NCI-H146 treated with DMSO at 0.1 percent for 48 hours (cell line): ENCODE results near the gene CATSPER1.
A peak's percentile ranks its signal among the peaks of the same experiment; 100 is the strongest.

Source experiments
- DNase-seq: peaks from one replicate; lab custom pipeline; 2025; ENCODE audit not compliant: unreplicated experiment; lab: John Stamatoyannopoulos, UW

Gene CATSPER1

DNA sequence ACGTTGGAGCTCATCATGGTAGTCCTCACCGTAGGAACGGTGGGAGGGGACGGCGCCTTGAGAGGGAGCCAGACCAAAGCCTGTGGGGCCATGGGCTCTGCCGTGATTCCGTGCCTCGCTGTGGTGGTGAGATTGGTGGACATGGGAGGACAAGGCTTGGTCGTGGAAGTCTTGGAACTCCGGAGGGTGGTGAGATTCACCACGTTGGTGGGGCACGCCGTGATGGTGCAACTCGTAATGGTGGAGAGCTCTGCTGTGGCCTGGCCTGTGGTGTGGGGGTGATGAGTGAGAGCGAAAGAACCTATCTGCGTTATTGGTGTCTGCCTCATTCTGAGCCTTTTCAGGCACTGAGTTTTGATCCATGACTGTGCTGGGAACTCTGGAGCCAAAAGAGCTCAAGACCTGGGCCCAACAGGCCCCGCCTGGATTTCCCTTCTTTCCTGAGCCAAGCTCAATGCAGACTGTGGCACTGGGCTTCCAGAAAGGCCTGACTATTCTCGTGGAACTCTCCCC, at the start of gene CATSPER1:
CATSPER1 (minus strand) TSS at position 463 of the 513 bp plus-strand sequence; CDS start at position 363, 100 bp downstream.
- DNase-seq, result no peak

GRCh38 chr11:66075273-66075672, 49.0 kb upstream of the CATSPER1 start:
- DNase-seq, result no peak

DNA sequence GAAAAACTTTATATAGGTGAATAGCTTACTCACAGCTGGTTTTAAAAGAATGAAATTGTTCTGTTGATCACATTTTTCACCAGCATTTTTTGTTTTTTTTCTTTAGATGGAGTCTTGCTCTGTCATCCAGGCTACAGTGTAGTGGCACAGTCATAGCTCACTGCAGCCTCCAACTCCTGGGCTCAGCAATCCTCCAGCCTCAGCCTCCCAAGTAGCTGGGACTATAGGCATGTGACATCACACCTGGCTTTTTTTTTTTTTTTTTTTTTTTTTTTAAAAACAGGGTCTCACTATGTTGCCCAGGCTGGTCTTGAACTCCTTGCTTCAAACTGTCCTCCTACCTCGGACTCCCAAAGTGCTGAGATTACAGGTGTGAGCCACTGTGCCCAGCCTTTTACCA, 47.4 kb upstream of the CATSPER1 start:
- no peak for DNase-seq

DNA sequence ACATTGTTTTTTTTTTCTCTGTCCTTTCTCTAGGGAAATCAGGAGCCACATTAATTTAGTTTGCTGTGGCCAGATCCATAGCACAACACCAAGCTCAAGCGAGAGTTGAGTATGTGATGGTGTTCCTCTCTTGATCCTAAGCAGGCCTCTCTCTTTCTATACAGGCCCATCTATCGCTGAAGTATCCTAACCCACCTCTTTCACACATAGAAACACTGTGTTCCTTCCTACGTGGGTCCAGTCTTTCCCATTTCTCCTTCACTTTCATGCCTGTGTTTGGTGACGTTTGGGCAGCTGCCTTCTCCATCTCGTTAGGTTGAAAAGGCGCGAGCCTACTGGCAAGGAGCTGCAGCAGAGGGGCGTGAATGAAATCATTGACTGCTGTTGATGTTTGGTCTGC, 46.2 kb upstream of the CATSPER1 start:
- no peak for DNase-seq

- DNase-seq, result no peak
Measured at GRCh38 chr11:66072081-66072480, 45.8 kb upstream of the CATSPER1 start.

DNA sequence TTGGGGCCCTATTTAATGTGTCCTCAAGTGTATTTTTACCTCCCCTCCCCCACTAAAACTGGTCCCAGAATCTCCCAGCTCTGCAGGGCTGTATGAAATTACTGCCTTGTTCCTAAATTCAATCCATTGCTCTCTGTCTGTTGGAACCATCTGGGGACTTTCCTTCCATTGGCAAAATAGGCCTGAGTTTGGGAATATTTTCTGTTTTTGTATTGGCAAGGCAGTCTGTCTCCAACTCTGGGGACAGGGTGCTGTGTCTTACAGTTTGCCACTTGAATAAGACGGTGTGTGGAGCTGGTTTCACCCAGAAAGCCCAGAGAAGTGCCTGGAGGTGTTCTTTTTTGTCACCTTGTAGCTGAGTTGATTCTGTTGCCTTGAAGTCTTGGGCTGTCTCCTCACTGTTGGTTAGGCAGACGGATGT, 45.1 kb upstream of the CATSPER1 start:
- DNase-seq, result no peak

DNA sequence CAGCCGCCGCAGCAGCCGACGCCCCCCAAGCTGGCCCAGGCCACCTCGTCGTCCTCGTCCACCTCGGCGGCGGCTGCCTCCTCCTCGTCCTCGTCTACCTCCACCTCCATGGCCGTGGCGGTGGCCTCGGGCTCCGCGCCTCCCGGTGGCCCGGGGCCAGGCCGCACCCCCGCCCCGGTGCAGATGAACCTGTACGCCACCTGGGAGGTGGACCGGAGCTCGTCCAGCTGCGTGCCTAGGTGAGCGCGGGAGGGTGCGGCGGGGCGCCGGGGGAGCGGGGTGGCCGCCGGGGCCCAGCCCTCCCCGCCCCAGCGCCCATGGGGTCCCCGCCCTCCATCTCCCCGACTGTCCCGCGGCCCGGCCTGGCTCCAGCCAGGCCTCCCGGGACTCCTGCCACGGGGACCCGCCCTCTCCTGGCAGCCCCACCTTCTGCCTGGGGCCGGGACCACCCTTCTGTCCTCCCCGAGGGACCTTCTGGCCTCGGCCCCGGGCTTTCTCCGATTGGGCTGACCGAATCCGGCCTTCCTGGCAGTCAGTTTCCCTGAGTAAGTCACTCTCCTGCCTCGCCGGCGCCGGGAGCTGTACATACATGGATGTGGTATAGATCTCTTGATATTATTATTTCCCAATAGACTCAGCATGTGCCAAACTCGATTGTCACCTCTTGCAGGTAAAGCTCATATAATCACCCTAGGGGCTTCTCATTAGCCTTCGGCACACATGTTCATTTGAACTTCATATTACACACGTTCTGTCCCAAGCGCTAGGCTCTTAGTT, 44.5 kb upstream of the CATSPER1 start:
- DNase-seq, result no peak

GRCh38 chr11:66069715-66070603, 43.7 kb upstream of the CATSPER1 start, which contains the start of gene PACS1:
PACS1 (plus strand) TSS chr11:66070272; CDS start chr11:66070487, 215 bp downstream.
- no peak for DNase-seq

GRCh38 chr11:66068923-66069714, 42.8 kb upstream of the CATSPER1 start:
- DNase-seq, result no peak

- DNase-seq, result peak; percentile 26
Measured at GRCh38 chr11:66068154-66068821, 42.0 kb upstream of the CATSPER1 start.

DNA sequence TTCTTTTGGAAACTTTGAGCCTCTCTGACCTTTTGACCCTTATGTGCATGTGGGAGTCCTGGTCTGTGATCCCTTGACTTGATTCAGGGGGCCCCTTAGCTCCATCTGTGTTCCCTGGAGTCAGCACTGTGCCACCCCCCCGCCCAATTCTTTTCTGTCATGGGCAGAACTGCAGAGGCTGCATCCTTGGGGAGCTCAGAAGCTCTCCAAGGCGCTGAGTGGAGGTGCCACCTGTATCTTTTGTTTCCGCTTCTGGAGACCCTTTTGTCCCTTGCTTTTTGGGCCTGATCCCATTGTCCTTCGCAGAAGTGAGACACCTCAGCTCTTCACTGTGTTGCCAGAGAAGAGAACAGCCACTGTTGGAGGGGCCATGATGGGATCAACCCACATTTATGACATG, 41.4 kb upstream of the CATSPER1 start:
- no peak for DNase-seq

- DNase-seq, result no peak
Measured at GRCh38 chr11:66066751-66067150, 40.5 kb upstream of the CATSPER1 start.

DNA sequence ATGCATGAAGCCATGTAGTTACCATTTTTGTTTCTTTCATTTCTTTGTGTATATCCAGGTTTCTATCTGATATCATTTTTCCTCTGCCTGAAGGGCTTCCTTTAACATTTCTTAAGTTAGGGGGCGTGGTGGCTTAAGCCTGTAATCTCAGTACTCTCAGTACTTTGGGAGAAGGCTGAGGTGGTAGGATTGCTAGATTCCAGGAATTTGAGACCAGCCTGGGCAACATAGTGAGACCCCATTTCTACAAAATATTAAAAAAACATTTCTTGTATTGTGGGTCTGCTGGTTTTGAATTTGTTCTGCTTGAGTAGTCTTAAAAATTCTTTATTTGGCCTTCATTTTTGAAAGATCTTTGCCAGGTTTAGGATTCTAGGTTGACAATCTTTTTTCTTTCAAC, 38.3 kb upstream of the CATSPER1 start:
- no peak for DNase-seq

DNA sequence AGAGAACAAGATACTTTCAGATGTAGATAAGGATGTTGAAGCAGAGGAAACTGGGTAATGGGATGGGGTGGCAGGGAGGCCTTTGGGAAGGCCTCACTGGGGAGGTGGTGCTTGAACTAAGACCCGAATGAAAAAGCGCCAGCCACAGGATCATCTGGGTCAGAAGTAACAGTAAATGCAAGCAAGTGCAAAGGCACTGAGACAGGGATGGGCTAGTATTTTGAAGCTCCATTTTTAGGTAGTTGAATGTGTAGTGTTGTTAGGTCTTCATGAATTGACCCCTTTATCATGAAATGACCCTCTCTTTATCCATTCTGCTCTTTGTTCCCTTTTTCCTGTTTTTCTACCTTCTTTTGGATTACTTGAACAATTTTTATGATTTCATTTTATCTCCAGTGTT, 37.6 kb upstream of the CATSPER1 start:
- no peak for DNase-seq

DNA sequence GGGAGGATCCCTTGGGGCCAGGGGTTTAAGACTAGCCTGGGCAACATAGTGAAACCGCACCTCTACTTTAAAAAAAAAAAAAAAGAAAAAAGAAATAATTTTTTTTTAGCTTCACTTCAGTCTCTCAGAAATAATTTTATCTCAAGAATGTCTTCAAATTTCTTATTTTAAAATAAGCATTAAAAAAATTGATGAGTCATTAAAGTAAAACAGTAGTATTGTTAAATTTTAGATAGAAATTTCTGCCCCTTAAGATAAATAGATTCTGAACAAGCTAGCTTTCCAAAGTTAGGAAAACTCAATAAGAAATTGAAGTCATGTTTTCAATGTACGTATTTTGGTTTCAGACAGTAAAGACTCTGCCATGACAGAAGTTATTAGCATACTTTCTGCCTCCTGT, 36.1 kb upstream of the CATSPER1 start:
- no peak for DNase-seq

GRCh38 chr11:66061268-66061667, 35.0 kb upstream of the CATSPER1 start:
- DNase-seq, result no peak

DNA sequence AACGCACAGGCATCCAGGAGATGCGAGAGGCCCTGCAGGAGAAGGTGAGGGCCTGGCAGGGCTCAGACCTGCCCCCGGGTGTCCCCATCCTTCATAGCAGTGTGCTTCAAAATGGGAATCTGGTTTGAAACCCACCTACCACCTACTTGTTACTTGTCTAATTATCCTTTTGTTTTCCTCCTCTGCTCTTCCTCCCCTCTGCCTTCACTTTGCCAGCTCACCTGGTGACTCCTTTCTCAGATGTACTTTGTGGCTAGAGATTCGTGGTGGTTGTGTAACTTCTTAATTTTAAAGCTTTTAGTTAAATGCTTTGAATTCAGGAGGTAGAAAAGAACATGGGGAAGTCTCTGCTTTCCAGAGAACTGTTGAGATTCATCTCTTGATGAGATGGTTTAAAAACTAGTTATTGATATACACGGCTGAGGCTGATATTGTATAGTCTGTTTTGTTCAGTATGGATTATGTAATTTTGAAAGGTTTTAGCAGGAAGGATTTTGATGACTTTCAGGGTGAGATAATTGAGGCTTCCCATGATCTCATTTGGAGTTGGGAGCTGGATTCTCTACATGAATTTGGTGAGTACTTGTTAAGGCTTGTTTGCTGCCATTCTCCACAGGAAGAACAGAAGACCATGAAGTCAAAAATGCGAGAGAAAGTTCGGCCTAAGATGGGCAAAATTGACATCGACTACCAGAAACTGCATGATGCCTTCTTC, 33.8 kb upstream of the CATSPER1 start:
- no peak for DNase-seq

GRCh38 chr11:66056501-66056900, 30.2 kb upstream of the CATSPER1 start:
- no peak for DNase-seq

GRCh38 chr11:66055021-66055420, 28.7 kb upstream of the CATSPER1 start:
- no peak for DNase-seq

DNA sequence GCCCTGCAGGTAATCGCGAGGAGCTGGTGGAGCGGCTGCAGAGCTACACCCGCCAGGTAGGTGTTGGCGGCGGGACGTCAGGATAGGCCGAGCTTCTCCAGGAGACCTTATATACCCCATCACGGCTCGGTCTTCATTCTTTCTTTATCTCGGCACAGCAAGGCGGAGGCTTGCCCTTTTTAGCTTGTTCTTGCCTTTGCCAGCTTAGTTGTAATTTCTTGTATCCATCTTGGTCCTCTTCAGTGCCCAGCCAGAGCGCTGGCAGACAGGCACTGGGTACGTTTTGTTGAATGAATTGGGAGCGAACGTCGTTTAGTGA, 26.3 kb upstream of the CATSPER1 start:
- DNase-seq, result peak; percentile 52
